ENCODE measurements around the gene IMMP2L. TPM values are rescaled to one million over a fixed set of nuclear protein-coding genes. Genes with fewer than 3 reads are reported as not detected.

Gene IMMP2L
- total and polyA plus RNA-seq, 4 experiments from 2014 or later, result 23.5 to 32.2 (median 29.5) TPM

GRCh38 chr7:111180338-111180737 is 382.0 kb downstream of the IMMP2L start:
- DNase-seq, result no peak
- Mint-ChIP-seq H3K4me3 (no peak overlapping the region), H3K27ac (no peak overlapping the region), H3K4me1 (peaks cover 8 to 12% (median 10%) of the 10 kb centered on the region in 4 donors), H3K36me3 (peaks cover 0 to 13% of the 10 kb centered on the region in 2 donors), H3K9me3 (no peaks in the 10 kb centered on the region), H3K27me3 (no peaks in the 10 kb centered on the region)
- H3K27ac ChIP-seq (ENCODE audit: low read depth, low read length), result no peak overlapping the region
- no peaks in the 10 kb centered on the region for H3K27me3 ChIP-seq (ENCODE audit: insufficient read depth, low read length)
- ChIA-PET CTCF (ENCODE audit: partially characterized antibody) (no interaction called here), POLR2A (ENCODE audit: partially characterized antibody) (no interaction called here)
- no peaks in the 10 kb centered on the region for H3K36me3 ChIP-seq (ENCODE audit: insufficient read depth, low read length)
- H3K4me3 ChIP-seq (ENCODE audit: low read length in 2 of 2), result no peak overlapping the region
- peaks cover 10% of the 10 kb centered on the region for H3K4me1 ChIP-seq (ENCODE audit: insufficient read depth, low read length)
- H3K9me3 ChIP-seq (ENCODE audit: control insufficient read depth in 1 of 2, low read length in 2 of 2), result no peaks in the 10 kb centered on the region
- intact Hi-C loops (cut with micrococcal nuclease), result no loop called here

- peak in 2 of 5 donors; percentile 1 to 3 for DNase-seq
- H3K4me1 Mint-ChIP-seq, result peaks cover 8 to 12% (median 10%) of the 10 kb centered on the region in 4 donors
- intact Hi-C loops (cut with micrococcal nuclease), result no loop called here
- no peaks in the 10 kb centered on the region for H3K27me3 Mint-ChIP-seq
- ChIA-PET CTCF (ENCODE audit: partially characterized antibody) (no interaction called here), POLR2A (ENCODE audit: partially characterized antibody) (no interaction called here)
- Histone ChIP-seq H3K27me3 (ENCODE audit: insufficient read depth, low read length) (no peaks in the 10 kb centered on the region), H3K9me3 (ENCODE audit: control insufficient read depth in 1 of 2, low read length in 2 of 2) (no peaks in the 10 kb centered on the region), H3K4me3 (ENCODE audit: low read length in 2 of 2) (no peak overlapping the region), H3K27ac (ENCODE audit: low read depth, low read length) (no peak overlapping the region), H3K36me3 (ENCODE audit: insufficient read depth, low read length) (no peaks in the 10 kb centered on the region), H3K4me1 (ENCODE audit: insufficient read depth, low read length) (peaks cover 10% of the 10 kb centered on the region)
- H3K27ac Mint-ChIP-seq, result peak overlapping the region in 1 of 7 donors; percentile 9
- H3K4me3 Mint-ChIP-seq, result peak overlapping the region in 1 of 8 donors; percentile 1
- peaks cover 0 to 3% (median 0%) of the 10 kb centered on the region in 8 donors for H3K9me3 Mint-ChIP-seq
- peaks cover 0 to 9% of the 10 kb centered on the region in 2 donors for H3K36me3 Mint-ChIP-seq
These were observed 386.3 kb downstream of the IMMP2L start for GRCh38 chr7:111175908-111176441.

GRCh38 chr7:111174510-111174909 is 387.8 kb downstream of the IMMP2L start:
- H3K27me3 ChIP-seq (ENCODE audit: insufficient read depth, low read length), result no peaks in the 10 kb centered on the region
- no peak overlapping the region for H3K4me3 Mint-ChIP-seq
- H3K27ac Mint-ChIP-seq, result no peak overlapping the region
- H3K4me3 ChIP-seq (ENCODE audit: low read length in 2 of 2), result no peak overlapping the region
- H3K9me3 ChIP-seq (ENCODE audit: control insufficient read depth in 1 of 2, low read length in 2 of 2), result no peaks in the 10 kb centered on the region
- POLR2A ChIA-PET (ENCODE audit: partially characterized antibody), result no interaction called here
- H3K9me3 Mint-ChIP-seq, result peaks cover 0 to 3% (median 0%) of the 10 kb centered on the region in 8 donors
- no peaks in the 10 kb centered on the region for H3K36me3 ChIP-seq (ENCODE audit: insufficient read depth, low read length)
- H3K27ac ChIP-seq (ENCODE audit: low read depth, low read length), result no peak overlapping the region
- intact Hi-C loops (cut with micrococcal nuclease), result no loop called here
- H3K36me3 Mint-ChIP-seq, result peaks cover 0 to 8% of the 10 kb centered on the region in 2 donors
- H3K4me1 ChIP-seq (ENCODE audit: insufficient read depth, low read length), result peaks cover 10% of the 10 kb centered on the region
- H3K4me1 Mint-ChIP-seq, result peaks cover 8 to 12% (median 10%) of the 10 kb centered on the region in 4 donors
- no peak for DNase-seq
- CTCF ChIA-PET (ENCODE audit: partially characterized antibody), result no interaction called here
- no peaks in the 10 kb centered on the region for H3K27me3 Mint-ChIP-seq

GRCh38 chr7:111173990-111174389 is 388.3 kb downstream of the IMMP2L start:
- ChIA-PET POLR2A (ENCODE audit: partially characterized antibody) (no interaction called here), CTCF (ENCODE audit: partially characterized antibody) (no interaction called here)
- Histone ChIP-seq H3K27ac (ENCODE audit: low read depth, low read length) (no peak overlapping the region), H3K4me3 (ENCODE audit: low read length in 2 of 2) (no peak overlapping the region), H3K36me3 (ENCODE audit: insufficient read depth, low read length) (no peaks in the 10 kb centered on the region), H3K9me3 (ENCODE audit: control insufficient read depth in 1 of 2, low read length in 2 of 2) (no peaks in the 10 kb centered on the region), H3K27me3 (ENCODE audit: insufficient read depth, low read length) (no peaks in the 10 kb centered on the region), H3K4me1 (ENCODE audit: insufficient read depth, low read length) (peaks cover 10% of the 10 kb centered on the region)
- Mint-ChIP-seq H3K4me1 (peaks cover 8 to 12% (median 10%) of the 10 kb centered on the region in 4 donors), H3K27ac (no peak overlapping the region), H3K27me3 (no peaks in the 10 kb centered on the region), H3K36me3 (peaks cover 0 to 14% of the 10 kb centered on the region in 2 donors), H3K9me3 (peaks cover 0 to 3% (median 0%) of the 10 kb centered on the region in 8 donors), H3K4me3 (no peak overlapping the region)
- DNase-seq, result no peak
- intact Hi-C loops (cut with micrococcal nuclease), result no loop called here

- H3K9me3 ChIP-seq (ENCODE audit: control insufficient read depth in 1 of 2, low read length in 2 of 2), result no peaks in the 10 kb centered on the region
These were observed 388.8 kb downstream of the IMMP2L start for GRCh38 chr7:111173528-111173927.

GRCh38 chr7:111172564-111173257 is 389.6 kb downstream of the IMMP2L start:
- Histone ChIP-seq H3K36me3 (ENCODE audit: insufficient read depth, low read length) (no peaks in the 10 kb centered on the region), H3K4me3 (ENCODE audit: low read length in 2 of 2) (no peak overlapping the region), H3K9me3 (ENCODE audit: control insufficient read depth in 1 of 2, low read length in 2 of 2) (no peaks in the 10 kb centered on the region), H3K27me3 (ENCODE audit: insufficient read depth, low read length) (no peaks in the 10 kb centered on the region), H3K27ac (ENCODE audit: low read depth, low read length) (no peak overlapping the region), H3K4me1 (ENCODE audit: insufficient read depth, low read length) (peaks cover 10% of the 10 kb centered on the region)
- intact Hi-C loops (cut with micrococcal nuclease), result no loop called here
- no peak for DNase-seq
- no peak overlapping the region for H3K27ac Mint-ChIP-seq
- H3K27me3 Mint-ChIP-seq, result no peaks in the 10 kb centered on the region
- peaks cover 0 to 12% of the 10 kb centered on the region in 2 donors for H3K36me3 Mint-ChIP-seq
- H3K4me1 Mint-ChIP-seq, result peaks cover 8 to 12% (median 10%) of the 10 kb centered on the region in 4 donors
- POLR2A ChIA-PET (ENCODE audit: partially characterized antibody), result no interaction called here
- H3K9me3 Mint-ChIP-seq, result peaks cover 0 to 3% (median 0%) of the 10 kb centered on the region in 8 donors
- CTCF ChIA-PET (ENCODE audit: partially characterized antibody), result no interaction called here
- no peak overlapping the region for H3K4me3 Mint-ChIP-seq

More at GRCh38 chr7:111173528-111173927, 388.8 kb downstream of the IMMP2L start:
- Mint-ChIP-seq H3K27ac (no peak overlapping the region), H3K27me3 (no peaks in the 10 kb centered on the region), H3K9me3 (peaks cover 0 to 3% (median 0%) of the 10 kb centered on the region in 8 donors), H3K4me3 (no peak overlapping the region), H3K36me3 (peaks cover 0 to 13% of the 10 kb centered on the region in 2 donors), H3K4me1 (peaks cover 8 to 12% (median 10%) of the 10 kb centered on the region in 4 donors)
- ChIA-PET CTCF (ENCODE audit: partially characterized antibody) (no interaction called here), POLR2A (ENCODE audit: partially characterized antibody) (no interaction called here)
- DNase-seq, result no peak
- Histone ChIP-seq H3K4me1 (ENCODE audit: insufficient read depth, low read length) (peaks cover 10% of the 10 kb centered on the region), H3K27ac (ENCODE audit: low read depth, low read length) (no peak overlapping the region), H3K27me3 (ENCODE audit: insufficient read depth, low read length) (no peaks in the 10 kb centered on the region), H3K36me3 (ENCODE audit: insufficient read depth, low read length) (no peaks in the 10 kb centered on the region), H3K4me3 (ENCODE audit: low read length in 2 of 2) (no peak overlapping the region)
- intact Hi-C loops (cut with micrococcal nuclease), result no loop called here

GRCh38 chr7:111168182-111168581 is 394.1 kb downstream of the IMMP2L start:
- DNase-seq, result no peak
- no peaks in the 10 kb centered on the region for H3K36me3 ChIP-seq (ENCODE audit: insufficient read depth, low read length)
- Mint-ChIP-seq H3K36me3 (peaks cover 0 to 19% of the 10 kb centered on the region in 2 donors), H3K4me3 (no peak overlapping the region), H3K4me1 (no peaks in the 10 kb centered on the region), H3K27me3 (no peaks in the 10 kb centered on the region), H3K27ac (no peak overlapping the region), H3K9me3 (no peaks in the 10 kb centered on the region)
- no peak overlapping the region for H3K4me3 ChIP-seq (ENCODE audit: low read length in 2 of 2)
- no peaks in the 10 kb centered on the region for H3K27me3 ChIP-seq (ENCODE audit: insufficient read depth, low read length)
- ChIA-PET CTCF (ENCODE audit: partially characterized antibody) (no interaction called here), POLR2A (ENCODE audit: partially characterized antibody) (no interaction called here)
- intact Hi-C loops (cut with micrococcal nuclease), result no loop called here
- H3K27ac ChIP-seq (ENCODE audit: low read depth, low read length), result no peak overlapping the region
- H3K9me3 ChIP-seq (ENCODE audit: control insufficient read depth in 1 of 2, low read length in 2 of 2), result no peaks in the 10 kb centered on the region
- H3K4me1 ChIP-seq (ENCODE audit: insufficient read depth, low read length), result no peaks in the 10 kb centered on the region
